ENCODE results near the gene MPO. TPM values are rescaled to one million over a fixed set of nuclear protein-coding genes. Genes with fewer than 3 reads are reported as not detected.

MPO gene
- total RNA-seq, 1 experiment from 2014 or later = not detected

GRCh38 chr17:58228679-58229078 lies 52.1 kb downstream of the MPO start:
- peaks cover 37% of the 10 kb centered on the region for H3K27me3 Mint-ChIP-seq (ENCODE audit: low read depth)
- TF ChIP-seq CTCF (conservative IDR thresholded peaks at IDR 0.05) = no peak
- no peak overlapping the region for H3K4ac ChIP-seq (ENCODE audit: low read depth, low read length)
- peak overlapping the region; percentile 60; the same call in 1 of the 2 replicates for H3K14ac ChIP-seq (ENCODE audit: insufficient read depth, low read length)
- H3K18ac ChIP-seq (ENCODE audit: insufficient read length, low read depth, low read length) = peak overlapping the region; percentile 54
- peak; percentile 56 for DNase-seq
- no peaks in the 10 kb centered on the region for H4K20me1 ChIP-seq (ENCODE audit: control insufficient read depth, insufficient read depth, insufficient read length)
- no peak overlapping the region for H2BK120ac ChIP-seq (ENCODE audit: low read depth, low read length, poor library complexity, severe bottlenecking)
- H4K91ac ChIP-seq (ENCODE audit: insufficient read length, low read depth, low read length) = no peak overlapping the region
- H3K36me3 Mint-ChIP-seq (ENCODE audit: insufficient read depth in 1 of 3, low read depth in 3 of 3) = no peaks in the 10 kb centered on the region
- no peak overlapping the region for H3K4me2 ChIP-seq (ENCODE audit: insufficient read depth, insufficient read length, low read length)
- H3T11ph ChIP-seq (ENCODE audit: low read length) = no peak overlapping the region
- H2AFZ ChIP-seq (ENCODE audit: low read length) = no peak overlapping the region
- no peak overlapping the region for H2BK5ac ChIP-seq (ENCODE audit: insufficient read length, low read length)
- no CpG with 5 or more reads among the region's 3 CpGs for WGBS (ENCODE audit: extremely low coverage, insufficient read length, low lambda C conversion rate)
- H3K23ac ChIP-seq (ENCODE audit: insufficient read length, low read depth, low read length) = no peak overlapping the region
- no peaks in the 10 kb centered on the region for H3K79me2 ChIP-seq (ENCODE audit: insufficient read depth, low read length)
- peak overlapping the region in 1 of 2 experiments; percentile 24; a peak in 1 of 5 replicates for H3K4me3 Mint-ChIP-seq
- H3K4me1 ChIP-seq (ENCODE audit: insufficient read depth, low read length) = peaks cover 2% of the 10 kb centered on the region; the same call in 1 of the 2 replicates
- H3K79me1 ChIP-seq (ENCODE audit: insufficient read depth, low read depth, low read length, poor library complexity, severe bottlenecking) = no peaks in the 10 kb centered on the region
- no peak overlapping the region for H2BK15ac ChIP-seq (ENCODE audit: low read depth, low read length)
- no peaks in the 10 kb centered on the region for H3K9me3 Mint-ChIP-seq
- H3K27ac Mint-ChIP-seq = no peak overlapping the region
- no peak overlapping the region for H3K9ac ChIP-seq (ENCODE audit: extremely low read depth, insufficient read length, low read length)
- H2AK5ac ChIP-seq (ENCODE audit: insufficient read length, low read length) = no peak overlapping the region
- H4K5ac ChIP-seq (ENCODE audit: insufficient read length, low read depth, low read length) = no peak overlapping the region
- H3K27ac ChIP-seq (ENCODE audit: insufficient read length, low read depth, low read length) = no peak overlapping the region
- no peaks in the 10 kb centered on the region for H3K23me2 ChIP-seq (ENCODE audit: insufficient read length, low read depth, low read length, poor library complexity, severe bottlenecking)
- peaks cover 16 to 22% of the 10 kb centered on the region in 2 experiments for H3K4me1 Mint-ChIP-seq
- no peak overlapping the region for H4K8ac ChIP-seq (replicated peaks; ENCODE audit: insufficient read length, low read depth, low read length)
- no peak overlapping the region for H2BK20ac ChIP-seq (ENCODE audit: low read depth, low read length, poor library complexity, severe bottlenecking)
- no peaks in the 10 kb centered on the region for H3K27me3 ChIP-seq (ENCODE audit: insufficient read depth, low read length)
- no peak overlapping the region for H2BK12ac ChIP-seq (ENCODE audit: insufficient read length, low read depth, low read length)
- no peaks in the 10 kb centered on the region for H3K9me3 ChIP-seq (ENCODE audit: control insufficient read depth, low read depth, low read length)
- H3K56ac ChIP-seq (ENCODE audit: insufficient read length, low read depth, low read length) = no peak overlapping the region
